ENCODE measurements around the gene ADGRA1. TPM values are rescaled to one million over a fixed set of nuclear protein-coding genes. Genes with fewer than 3 reads are reported as not detected.

The ADGRA1 gene
- total and polyA plus RNA-seq, 2 of the 8 experiments (the other 6 are each of a cell fraction or from before 2014, with no cell fraction given): 0.17 to 0.21 TPM

DNA sequence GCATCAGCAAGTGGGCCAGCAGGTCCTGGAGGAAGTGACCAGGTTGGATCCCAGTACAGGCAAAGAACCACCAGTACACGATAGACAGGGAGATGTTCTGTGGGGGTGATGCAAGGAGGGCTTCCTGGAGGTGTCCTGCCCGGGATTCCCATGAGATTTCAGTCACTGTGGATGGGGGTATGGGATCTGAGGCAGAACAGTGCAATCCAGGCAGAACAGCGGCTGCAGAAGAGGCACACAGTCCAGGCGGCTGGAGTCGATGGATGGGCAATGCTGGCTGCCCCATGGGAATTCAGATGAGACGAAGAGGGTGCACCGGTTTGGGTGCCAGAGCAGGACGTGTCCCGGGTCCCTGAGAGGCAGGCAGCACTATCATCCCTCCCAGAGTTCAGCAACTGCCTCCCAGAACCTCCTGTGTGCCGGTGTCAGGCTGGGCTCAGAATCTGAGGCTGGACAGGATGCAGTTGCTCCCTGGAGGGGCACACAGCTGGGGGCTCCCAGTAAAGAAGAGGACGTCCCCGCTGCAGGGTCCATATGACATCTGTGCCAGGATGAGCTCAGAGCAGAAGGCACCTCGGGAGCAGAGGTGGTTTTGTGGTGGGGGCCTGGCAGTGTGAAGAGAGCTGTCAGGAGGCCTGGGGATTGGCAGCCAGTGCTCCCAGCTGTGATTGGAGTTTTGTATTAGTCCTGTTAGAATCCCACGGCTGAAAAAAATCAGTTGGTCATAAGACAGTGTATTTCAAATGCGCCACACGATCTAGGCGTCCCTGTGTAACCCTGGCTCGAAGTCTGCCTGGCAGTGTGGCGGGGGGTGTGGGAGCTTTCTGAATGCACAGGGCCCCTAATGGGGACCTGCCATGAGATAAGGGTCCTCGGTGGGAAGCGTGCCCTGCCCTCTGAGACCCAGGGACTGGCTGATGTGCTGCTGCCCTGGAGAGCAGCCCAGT is 75.5 kb downstream of the ADGRA1 start:
- CTCF ChIA-PET (ENCODE audit: partially characterized antibody): interaction anchor here (0.8 to 3.8 kb wide), 4 partner anchors 11 to 112 kb away, joined by 3 to 18 read pairs (median 4); no protein-coding TSS in a partner anchor

More for the DNA sequence above, 75.5 kb downstream of the ADGRA1 start:
- Histone ChIP-seq H2AK5ac (ENCODE audit: low read depth, low read length) (peak overlapping the region; percentile 32; the same call in 1 of the 2 replicates), H2BK15ac (ENCODE audit: low read length) (no peak overlapping the region), H3K4me2 (ENCODE audit: insufficient read depth in 1 of 2, low read depth in 2 of 2, low read length in 2 of 2) (no peak overlapping the region), H3K23me2 (ENCODE audit: low read depth, low read length) (peaks cover 9% of the 10 kb centered on the region; the same call in 1 of the 2 replicates), H3K27me3 (replicated peaks in 1 of 4; ENCODE audit: control insufficient read depth in 3 of 4, extremely low read depth in 1 of 4, insufficient read depth in 3 of 4, low read length in 3 of 4) (peaks cover 0 to 3% (median 0%) of the 10 kb centered on the region in 4 experiments; a peak in 2 of 7 replicates), H3K4ac (replicated peaks; ENCODE audit: insufficient read length, low read depth, low read length) (no peak overlapping the region), H3K27ac (ENCODE audit: low read depth, low read length) (no peak overlapping the region), H2AFZ (ENCODE audit: low read length) (no peak overlapping the region), H4K8ac (ENCODE audit: extremely low read depth, insufficient read depth, low read length) (peak overlapping the region; percentile 83), H4K5ac (ENCODE audit: insufficient read length, low read depth, low read length) (no peak overlapping the region), H3K36me3 (ENCODE audit: control insufficient read depth in 2 of 4, insufficient read depth in 4 of 4, low read length in 3 of 4) (peaks cover 2 to 11% (median 4%) of the 10 kb centered on the region in 4 experiments; a peak in 4 of 8 replicates), H2BK5ac (ENCODE audit: low read depth, low read length) (no peak overlapping the region), H2BK20ac (ENCODE audit: low read length) (no peak overlapping the region), H4K91ac (replicated peaks; ENCODE audit: insufficient read length, low read length) (peak overlapping the region; percentile 65), H3K79me1 (ENCODE audit: low read depth, low read length) (peaks cover 20% of the 10 kb centered on the region), H3K4me1 (replicated peaks in 1 of 4; ENCODE audit: control insufficient read depth in 3 of 4, insufficient read depth in 4 of 4, low read length in 3 of 4) (peaks cover 3 to 44% (median 23%) of the 10 kb centered on the region in 4 experiments), H3K23ac (ENCODE audit: insufficient read length) (no peak overlapping the region), H4K20me1 (replicated peaks in 1 of 2; ENCODE audit: control insufficient read depth in 1 of 2, insufficient read depth in 2 of 2, low read length in 2 of 2) (peaks cover 0 to 18% of the 10 kb centered on the region in 2 experiments), H3K14ac (ENCODE audit: insufficient read length) (no peak overlapping the region), H3K79me2 (ENCODE audit: control insufficient read depth in 1 of 2, insufficient read depth in 2 of 2, low read length in 2 of 2) (peaks cover 0 to 10% of the 10 kb centered on the region in 2 experiments; a peak in 1 of 4 replicates), H3K9me3 (ENCODE audit: insufficient read depth in 2 of 2, low read depth in 1 of 2, low read length in 1 of 2) (no peaks in the 10 kb centered on the region), H3K9ac (replicated peaks in 1 of 4; ENCODE audit: extremely low read depth in 1 of 4, low read depth in 3 of 4, low read length in 3 of 4) (no peak overlapping the region), H2BK120ac (replicated peaks; ENCODE audit: low read depth, low read length) (no peak overlapping the region), H3K4me3 (ENCODE audit: extremely low read depth in 1 of 4, insufficient read depth in 2 of 4, low read depth in 3 of 4, low read length in 4 of 4) (no peak overlapping the region), H3K18ac (ENCODE audit: extremely low read depth, low read length) (no peak overlapping the region; the same call in 1 of the 2 replicates), H3K56ac (replicated peaks; ENCODE audit: insufficient read length, low read depth, low read length) (no peak overlapping the region), H2BK12ac (ENCODE audit: low read depth, low read length) (peak overlapping the region; percentile 50; the same call in 1 of the 2 replicates)
- FAIRE-seq (no peak), DNase-seq (ENCODE audit: low read depth in 1 of 2, low spot score in 2 of 2) (no peak)
- POLR2A ChIA-PET (ENCODE audit: partially characterized antibody): interaction anchor here (1.6 to 2.5 kb wide), 2 partner anchors 17 to 20 kb away, joined by 5 to 6 read pairs; no protein-coding TSS in a partner anchor
- 90% methylated on average over 21 of the region's 21 CpGs; no CpG with 5 or more reads in 1 of the 2 experiments for WGBS, 2 experiments (ENCODE audit: extremely low coverage in 1 of 2, insufficient coverage in 1 of 2, insufficient read length in 1 of 2, insufficient replicate concordance in 2 of 2, low coverage in 1 of 2, low lambda C conversion rate in 2 of 2, missing lambda C conversion rate in 1 of 2)
- TF ChIP-seq SUZ12 (IDR thresholded peaks at IDR 0.05; ENCODE audit: low read length): no peak
- no peak for TF ChIP-seq KDM1A (IDR thresholded peaks at IDR 0.05; ENCODE audit: borderline replicate concordance, low read length)
- TF ChIP-seq PHF8 (conservative IDR thresholded peaks at IDR 0.05; ENCODE audit: low read depth, low read length): no peak
- no peak for TF ChIP-seq ASH2L (IDR thresholded peaks at IDR 0.05; ENCODE audit: low read length)
